H1 (cell line): ENCODE measurements around the gene PTPRD. TPM values are rescaled to one million over a fixed set of nuclear protein-coding genes. Genes with fewer than 3 reads are reported as not detected.

Experiments used
- CTCF ChIA-PET: fragments of 300-600 bp; sonication (Branson Sonifier 250); formaldehyde crosslinking; loops from one replicate; lab custom pipeline; 2021; ENCODE audit not compliant: partially characterized antibody; lab: Charles Lee
- POLR2A ChIA-PET: fragments of 300-600 bp; sonication (Branson Sonifier 250); formaldehyde crosslinking; loops from one replicate; lab custom pipeline; 2021; ENCODE audit warnings: inconsistent platforms; ENCODE audit not compliant: partially characterized antibody; lab: Charles Lee
- DNase-seq, 2 experiments: peaks; one replicate each; pipeline versions ENCODE4 v3.0.0 to v3.0.0-alpha.2; 2010 to 2022; ENCODE audit warnings: low spot score in 2 of 2, low read depth in 1 of 2, mixed read lengths in 1 of 2
- FAIRE-seq: peaks from 2 replicates; lab custom pipeline; 2011; peaks lifted over from hg19 to GRCh38; lab: Jason Lieb, UNC
- H2AFZ ChIP-seq: 2 replicates; pipeline ENCODE4 v1.8.1; 2012; ENCODE audit warnings: low read length, inconsistent platforms
- H2AK5ac ChIP-seq: 2 replicates; pipeline ENCODE4 v1.6.1; 2013; ENCODE audit warnings: low read depth, low read length
- H2BK120ac ChIP-seq: replicated peaks from 2 replicates; pipeline ENCODE3; 2013; ENCODE audit warnings: low read depth, low read length, inconsistent platforms
- H2BK12ac ChIP-seq: 2 replicates; pipeline ENCODE4 v1.6.1; 2013; ENCODE audit warnings: low read depth, low read length
- H2BK15ac ChIP-seq: 2 replicates; pipeline ENCODE4 v1.6.1; 2013; ENCODE audit warnings: low read length
- H2BK20ac ChIP-seq: 2 replicates; pipeline ENCODE4 v1.6.1; 2013; ENCODE audit warnings: low read length
- H2BK5ac ChIP-seq: 2 replicates; pipeline ENCODE4 v1.6.1; 2013; ENCODE audit warnings: low read depth, low read length
- H3K14ac ChIP-seq: 2 replicates; pipeline ENCODE4 v1.6.1; 2013; ENCODE audit warnings: inconsistent platforms; ENCODE audit not compliant: insufficient read length
- H3K18ac ChIP-seq: 2 replicates; pipeline ENCODE4 v1.6.1; 2013; ENCODE audit warnings: low read length; ENCODE audit errors: extremely low read depth
- H3K23ac ChIP-seq: 2 replicates; pipeline ENCODE4 v1.6.1; 2013; ENCODE audit warnings: inconsistent platforms; ENCODE audit not compliant: insufficient read length
- H3K23me2 ChIP-seq: 2 replicates; pipeline ENCODE4 v1.6.1; 2013; ENCODE audit warnings: low read depth, low read length
- H3K27ac ChIP-seq: 2 replicates; pipeline ENCODE4 v1.6.1; 2011; ENCODE audit warnings: low read depth, low read length, inconsistent platforms
- H3K27me3 ChIP-seq, 4 experiments: replicated peaks in 1 of 4; 1 replicate in 1 of 4; 2 replicates in 3 of 4; pipeline versions ENCODE4 v1.6.1 to v1.8.1; 2011 to 2013; ENCODE audit warnings: low read length in 3 of 4, mild to moderate bottlenecking in 3 of 4, inconsistent platforms in 2 of 4, mixed read lengths in 2 of 4, moderate library complexity in 1 of 4; ENCODE audit not compliant: control insufficient read depth in 3 of 4, insufficient read depth in 3 of 4; ENCODE audit errors: extremely low read depth in 1 of 4
- H3K36me3 ChIP-seq, 4 experiments: 2 replicates each; pipeline versions ENCODE4 v1.6.1 to v1.8.1; 2011 to 2013; ENCODE audit warnings: mild to moderate bottlenecking in 4 of 4, low read length in 3 of 4, moderate library complexity in 2 of 4, control low read depth in 1 of 4, inconsistent platforms in 1 of 4; ENCODE audit not compliant: insufficient read depth in 4 of 4, control insufficient read depth in 2 of 4
- H3K4ac ChIP-seq: replicated peaks from 2 replicates; pipeline ENCODE3; 2013; ENCODE audit warnings: low read length, low read depth, mixed read lengths, inconsistent platforms; ENCODE audit not compliant: insufficient read length
- H3K4me1 ChIP-seq, 4 experiments: replicated peaks in 1 of 4; 1 replicate in 1 of 4; 2 replicates in 3 of 4; pipeline versions ENCODE4 v1.6.1 to v1.8.1; 2011 to 2013; ENCODE audit warnings: low read length in 3 of 4, inconsistent platforms in 2 of 4, mixed read lengths in 1 of 4; ENCODE audit not compliant: insufficient read depth in 4 of 4, control insufficient read depth in 3 of 4
- H3K4me2 ChIP-seq, 2 experiments: 2 replicates each; pipeline versions ENCODE4 v1.6.1 to v1.8.1; 2011 to 2013; ENCODE audit warnings: low read depth in 2 of 2, low read length in 2 of 2, control low read depth in 1 of 2, inconsistent platforms in 1 of 2, mild to moderate bottlenecking in 1 of 2; ENCODE audit not compliant: insufficient read depth in 1 of 2
- H3K4me3 ChIP-seq, 4 experiments: fragments of 200-600, 300-600 bp in 1 of 4; sonication (generic), shearing (Covaris generic), sonication (Bioruptor Twin) in 1 of 4; 2 replicates each; pipeline versions ENCODE4 v1.5.1 to v1.8.1; 2011 to 2016; ENCODE audit warnings: low read length in 4 of 4, low read depth in 3 of 4, control low read depth in 2 of 4, inconsistent platforms in 2 of 4, mild to moderate bottlenecking in 2 of 4, mixed read lengths in 1 of 4, moderate library complexity in 1 of 4; ENCODE audit not compliant: insufficient read depth in 2 of 4; ENCODE audit errors: extremely low read depth in 1 of 4
- H3K56ac ChIP-seq: replicated peaks from 2 replicates; pipeline ENCODE3; 2013; ENCODE audit warnings: low read depth, mild to moderate bottlenecking, mixed read lengths, low read length, inconsistent platforms; ENCODE audit not compliant: insufficient read length
- H3K79me1 ChIP-seq: 2 replicates; pipeline ENCODE4 v1.6.1; 2013; ENCODE audit warnings: low read depth, low read length, control low read depth
- H3K79me2 ChIP-seq, 2 experiments: 2 replicates each; pipeline versions ENCODE4 v1.6.1 to v1.8.1; 2012 to 2013; ENCODE audit warnings: low read length in 2 of 2, mild to moderate bottlenecking in 2 of 2, inconsistent platforms in 1 of 2; ENCODE audit not compliant: insufficient read depth in 2 of 2, control insufficient read depth in 1 of 2
- H3K9ac ChIP-seq, 4 experiments: replicated peaks in 1 of 4; 1 replicate in 1 of 4; 2 replicates in 3 of 4; pipeline versions ENCODE4 v1.6.1 to v1.8.1; 2011 to 2013; ENCODE audit warnings: low read depth in 3 of 4, low read length in 3 of 4, control low read depth in 2 of 4, mild to moderate bottlenecking in 2 of 4, moderate library complexity in 2 of 4, inconsistent platforms in 1 of 4; ENCODE audit errors: extremely low read depth in 1 of 4
- H3K9me3 ChIP-seq, 2 experiments: 2 replicates each; pipeline versions ENCODE4 v1.6.1 to v1.8.1; 2012 to 2013; ENCODE audit warnings: mild to moderate bottlenecking in 2 of 2, moderate library complexity in 2 of 2, control low read depth in 1 of 2, inconsistent platforms in 1 of 2, low read depth in 1 of 2, low read length in 1 of 2, mixed read lengths in 1 of 2; ENCODE audit not compliant: insufficient read depth in 2 of 2
- H4K20me1 ChIP-seq, 2 experiments: replicated peaks in 1 of 2; 2 replicates each; pipeline versions ENCODE3 to v1.8.1; 2011 to 2013; ENCODE audit warnings: inconsistent platforms in 2 of 2, low read length in 2 of 2, mild to moderate bottlenecking in 1 of 2; ENCODE audit not compliant: insufficient read depth in 2 of 2, control insufficient read depth in 1 of 2
- H4K5ac ChIP-seq: 2 replicates; pipeline ENCODE4 v1.6.1; 2013; ENCODE audit warnings: low read length, low read depth, mixed read lengths, inconsistent platforms; ENCODE audit not compliant: insufficient read length
- H4K8ac ChIP-seq: 2 replicates; pipeline ENCODE4 v1.8.0; 2013; ENCODE audit warnings: mild to moderate bottlenecking, moderate library complexity, low read length, inconsistent platforms; ENCODE audit not compliant: insufficient read depth; ENCODE audit errors: extremely low read depth
- H4K91ac ChIP-seq: replicated peaks from 2 replicates; pipeline ENCODE3; 2013; ENCODE audit warnings: low read length, mixed read lengths, inconsistent platforms; ENCODE audit not compliant: insufficient read length
- ASH2L ChIP-seq: fragments of 200-600, 300-600 bp; sonication (generic); IDR thresholded peaks from one replicate; pipeline ENCODE4 v1.7.1; 2017; ENCODE audit warnings: low read length
- GTF2F1 ChIP-seq: IDR thresholded peaks from 2 replicates; pipeline ENCODE4 v1.6.1; 2012; ENCODE audit warnings: low read depth, low read length, improper control_type of control experiment, borderline replicate concordance
- HDAC2 ChIP-seq, 2 experiments: fragments of 300-600 bp in 1 of 2; sonication (generic) in 1 of 2; IDR thresholded peaks; 2 replicates each; pipeline ENCODE4 v1.6.1; 2011 to 2012; ENCODE audit warnings: low read depth in 2 of 2, low read length in 2 of 2, mild to moderate bottlenecking in 2 of 2, moderate library complexity in 2 of 2, borderline replicate concordance in 1 of 2, inconsistent platforms in 1 of 2
- JUND ChIP-seq: IDR thresholded peaks from 2 replicates; pipeline ENCODE4 v1.6.1; 2011; ENCODE audit warnings: mild to moderate bottlenecking, improper control_type of control experiment, low read length
- KDM4A ChIP-seq: IDR thresholded peaks from one replicate; pipeline ENCODE4 v1.7.1; 2012; ENCODE audit warnings: low read depth, mild to moderate bottlenecking, moderate library complexity, low read length, inconsistent platforms; ENCODE audit not compliant: severe bottlenecking
- NANOG ChIP-seq: IDR thresholded peaks from 2 replicates; pipeline ENCODE4 v1.6.1; 2011; ENCODE audit warnings: low read length, low read depth, mild to moderate bottlenecking, inconsistent platforms; ENCODE audit not compliant: insufficient read depth, poor library complexity, severe bottlenecking
- POLR2A ChIP-seq, 2 experiments: IDR thresholded peaks; 1 replicate in 1 of 2; 2 replicates in 1 of 2; pipeline ENCODE4 v1.6.1; 2011; ENCODE audit warnings: low read depth in 2 of 2, low read length in 2 of 2, mild to moderate bottlenecking in 2 of 2; ENCODE audit errors: control extremely low read depth in 1 of 2
- RFX5 ChIP-seq: IDR thresholded peaks from 2 replicates; pipeline ENCODE4 v1.6.1; 2011; ENCODE audit warnings: low read depth, low read length, improper control_type of control experiment, borderline replicate concordance
- SP1 ChIP-seq: IDR thresholded peaks from 2 replicates; pipeline ENCODE4 v1.6.1; 2011; ENCODE audit warnings: low read depth, low read length
- YY1 ChIP-seq: IDR thresholded peaks from 2 replicates; pipeline ENCODE4 v1.6.1; 2011; ENCODE audit warnings: low read depth, mild to moderate bottlenecking, low read length
- WGBS, 2 experiments: shearing (Covaris generic) in 1 of 2; methylation state at CpG; one replicate each; pipeline versions ENCODE4 v1.1.6 to v1.1.7; 2013 to 2015; ENCODE audit warnings: low lambda C conversion rate in 2 of 2, mixed read lengths in 2 of 2, inconsistent platforms in 1 of 2, low coverage in 1 of 2, missing lambda C conversion rate in 1 of 2; ENCODE audit not compliant: insufficient replicate concordance in 2 of 2, insufficient coverage in 1 of 2, insufficient read length in 1 of 2; ENCODE audit errors: extremely low coverage in 1 of 2, missing lambda C conversion rate in 1 of 2; 5-methylcytosine and 5-hydroxymethylcytosine counted together
- polyA plus RNA-seq, 7 experiments: library from polyadenylated mRNA; depleted of rRNA in 3 of 7; stranded (reverse) in 5 of 7; unstranded in 2 of 7; fragments of >200 nt in 5 of 7; fragments of 200-250 nt in 2 of 7; gene quantifications; 1 replicate in 5 of 7; 2 replicates in 1 of 7; 4 replicates in 1 of 7; pipeline versions ENCODE4 v1.2.1 to v1.2.3, GENCODE V29; 2011 to 2013; ENCODE audit warnings: missing spikeins in 2 of 7, mixed read lengths in 2 of 7
- total RNA-seq: library from RNA; stranded (reverse); fragmentation: NEBNext Ultra II Directional; extraction: Animal tissue kit (Norgen Biotek cat#: 25700); gene quantifications from 2 replicates; pipeline ENCODE4 v1.2.1, GENCODE V29; 2021
- TF ChIP-seq, protein P1 (sequence below): IDR thresholded peaks from 2 replicates; pipeline ENCODE4 v1.6.1; 2012; ENCODE audit warnings: low read length, inconsistent platforms
- TF ChIP-seq, protein P2 (sequence below): IDR thresholded peaks from 2 replicates; pipeline ENCODE4 v1.6.1; 2011; ENCODE audit warnings: low read depth, mild to moderate bottlenecking, low read length; ENCODE audit not compliant: insufficient read depth

PTPRD gene
- total and polyA plus RNA-seq, 2 of the 8 experiments (the other 6 are each of a cell fraction or from before 2014, with no cell fraction given): 17.2 to 77.0 TPM

DNA sequence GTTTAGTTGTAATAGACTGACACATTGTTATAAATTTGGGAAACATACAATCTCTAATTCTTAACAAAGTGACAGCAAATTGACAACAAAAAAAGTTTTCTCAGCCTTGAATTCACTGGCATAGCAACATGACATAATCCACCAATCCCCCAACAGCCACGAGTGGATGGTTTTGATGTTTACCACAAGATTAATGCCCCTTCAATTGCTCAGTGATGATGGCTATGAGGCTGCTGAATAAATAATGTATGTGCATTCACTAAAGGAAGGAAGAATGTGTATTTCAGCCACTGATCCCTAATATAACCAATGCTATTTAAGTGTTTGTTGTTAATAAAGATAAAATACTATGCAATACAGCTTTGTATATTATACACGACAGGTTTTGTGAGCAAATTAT is 2069.6 kb downstream of the PTPRD start:
- 86% methylated on average over 2 of the region's 2 CpGs; no CpG with 5 or more reads in 1 of the 2 experiments for WGBS, 2 experiments
- DNase-seq: no peak
- Histone ChIP-seq H2BK15ac (no peak overlapping the region), H3K9ac (no peak overlapping the region), H3K4me1 (no peaks in the 10 kb centered on the region), H4K91ac (no peak overlapping the region), H3K56ac (no peak overlapping the region), H2BK12ac (no peak overlapping the region), H3K36me3 (no peaks in the 10 kb centered on the region), H4K20me1 (no peaks in the 10 kb centered on the region), H2AK5ac (no peak overlapping the region), H3K79me1 (no peaks in the 10 kb centered on the region), H3K79me2 (no peaks in the 10 kb centered on the region), H3K4me3 (no peak overlapping the region), H4K8ac (no peak overlapping the region), H3K27me3 (no peaks in the 10 kb centered on the region), H3K18ac (no peak overlapping the region), H3K14ac (no peak overlapping the region), H3K27ac (no peak overlapping the region), H3K9me3 (no peaks in the 10 kb centered on the region), H2AFZ (no peak overlapping the region), H2BK120ac (no peak overlapping the region), H2BK20ac (no peak overlapping the region), H4K5ac (no peak overlapping the region), H3K23me2 (no peaks in the 10 kb centered on the region), H2BK5ac (no peak overlapping the region), H3K23ac (no peak overlapping the region), H3K4ac (no peak overlapping the region), H3K4me2 (no peak overlapping the region)
- ChIA-PET POLR2A (interaction anchor here (1.0 kb wide), 1 partner anchor 13 kb away, joined by 3 read pairs; no protein-coding TSS in a partner anchor), CTCF (interaction anchor here (1.1 kb wide), 1 partner anchor 1063 kb away, joined by 4 read pairs; no protein-coding TSS in a partner anchor)
- no peak for FAIRE-seq
- TF ChIP-seq, protein P1, sequence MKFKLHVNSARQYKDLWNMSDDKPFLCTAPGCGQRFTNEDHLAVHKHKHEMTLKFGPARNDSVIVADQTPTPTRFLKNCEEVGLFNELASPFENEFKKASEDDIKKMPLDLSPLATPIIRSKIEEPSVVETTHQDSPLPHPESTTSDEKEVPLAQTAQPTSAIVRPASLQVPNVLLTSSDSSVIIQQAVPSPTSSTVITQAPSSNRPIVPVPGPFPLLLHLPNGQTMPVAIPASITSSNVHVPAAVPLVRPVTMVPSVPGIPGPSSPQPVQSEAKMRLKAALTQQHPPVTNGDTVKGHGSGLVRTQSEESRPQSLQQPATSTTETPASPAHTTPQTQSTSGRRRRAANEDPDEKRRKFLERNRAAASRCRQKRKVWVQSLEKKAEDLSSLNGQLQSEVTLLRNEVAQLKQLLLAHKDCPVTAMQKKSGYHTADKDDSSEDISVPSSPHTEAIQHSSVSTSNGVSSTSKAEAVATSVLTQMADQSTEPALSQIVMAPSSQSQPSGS: no peak
- no peak for TF ChIP-seq POLR2A (IDR thresholded peaks at IDR 0.05; ENCODE audit: control extremely low read depth in 1 of 2, low read depth in 2 of 2, low read length in 2 of 2)
- TF ChIP-seq HDAC2 (IDR thresholded peaks at IDR 0.05; ENCODE audit: borderline replicate concordance in 1 of 2, low read depth in 2 of 2, low read length in 2 of 2): no peak
- TF ChIP-seq, protein P2, sequence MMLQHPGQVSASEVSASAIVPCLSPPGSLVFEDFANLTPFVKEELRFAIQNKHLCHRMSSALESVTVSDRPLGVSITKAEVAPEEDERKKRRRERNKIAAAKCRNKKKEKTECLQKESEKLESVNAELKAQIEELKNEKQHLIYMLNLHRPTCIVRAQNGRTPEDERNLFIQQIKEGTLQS: no peak
- no peak for TF ChIP-seq ASH2L
- TF ChIP-seq NANOG: no peak
- no peak for TF ChIP-seq GTF2F1
- TF ChIP-seq SP1: no peak
- TF ChIP-seq RFX5: no peak
- no peak for TF ChIP-seq YY1
- TF ChIP-seq KDM4A: no peak
- no peak for TF ChIP-seq JUND
